CD1c-positive myeloid dendritic cell (primary cell): ENCODE measurements around the gene TOMM20L.
A peak's percentile ranks its signal among the peaks of the same experiment; 100 is the strongest.
"Not testable (repeated sequence)": the region's sequence is repeated elsewhere in the genome, so short reads cannot be mapped to it uniquely, and the experiment has no call there.

ENCODE experiments used
- DNase-seq: peaks from one replicate; pipeline ENCODE4 v3.0.0-alpha.2; 2016; ENCODE audit errors: extremely low spot score

TOMM20L gene

DNA sequence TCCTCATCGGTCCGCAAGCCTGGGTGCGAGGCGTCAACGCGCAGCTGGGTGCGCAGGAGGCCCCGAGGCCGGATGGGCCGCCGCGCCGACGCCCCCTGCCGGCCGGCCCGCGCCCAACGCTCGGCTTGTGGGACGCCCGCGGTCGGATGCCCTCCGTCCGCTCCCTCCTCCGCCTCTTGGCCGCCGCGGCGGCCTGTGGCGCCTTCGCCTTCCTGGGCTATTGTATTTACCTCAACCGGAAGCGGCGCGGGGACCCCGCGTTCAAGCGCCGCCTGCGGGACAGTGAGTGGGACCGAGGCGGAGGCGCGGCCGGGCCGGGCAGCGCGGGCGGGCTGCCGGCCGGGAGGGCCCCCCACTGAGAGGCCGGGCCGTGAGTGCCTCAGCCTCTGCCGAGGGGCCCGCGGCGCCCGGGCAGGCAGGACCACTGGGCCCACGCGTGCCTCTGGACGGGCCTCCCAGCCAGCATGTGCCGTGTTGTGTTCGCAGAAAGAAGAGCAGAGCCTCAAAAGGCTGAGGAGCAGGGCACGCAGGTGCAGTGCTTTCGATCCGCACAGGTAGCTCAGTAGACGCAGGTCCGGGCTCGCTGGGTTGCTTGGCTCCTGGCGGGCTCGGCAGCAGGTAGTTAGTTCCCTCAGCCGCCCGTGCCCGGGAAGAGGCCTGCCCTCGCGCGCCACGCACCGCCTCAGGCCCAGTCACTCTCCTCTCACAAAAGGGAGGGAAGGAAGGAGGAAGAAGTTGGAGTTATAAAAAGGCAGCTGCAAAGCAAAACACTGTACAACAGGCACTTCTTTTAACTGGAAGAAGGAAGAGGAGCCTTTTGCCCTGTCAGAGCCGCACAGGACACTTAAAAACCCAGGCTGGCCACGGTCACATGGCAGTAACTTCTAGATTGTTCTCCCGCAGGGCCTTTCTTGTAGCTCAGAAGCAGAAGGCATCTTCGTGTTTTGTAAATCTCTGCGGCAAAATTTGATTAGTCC is at the start of gene TOMM20L:
TOMM20L (plus strand) TSS at position 119 of the 977 bp plus-strand sequence; CDS start at position 147, 28 bp downstream.
- peak; percentile 83 for DNase-seq

DNA sequence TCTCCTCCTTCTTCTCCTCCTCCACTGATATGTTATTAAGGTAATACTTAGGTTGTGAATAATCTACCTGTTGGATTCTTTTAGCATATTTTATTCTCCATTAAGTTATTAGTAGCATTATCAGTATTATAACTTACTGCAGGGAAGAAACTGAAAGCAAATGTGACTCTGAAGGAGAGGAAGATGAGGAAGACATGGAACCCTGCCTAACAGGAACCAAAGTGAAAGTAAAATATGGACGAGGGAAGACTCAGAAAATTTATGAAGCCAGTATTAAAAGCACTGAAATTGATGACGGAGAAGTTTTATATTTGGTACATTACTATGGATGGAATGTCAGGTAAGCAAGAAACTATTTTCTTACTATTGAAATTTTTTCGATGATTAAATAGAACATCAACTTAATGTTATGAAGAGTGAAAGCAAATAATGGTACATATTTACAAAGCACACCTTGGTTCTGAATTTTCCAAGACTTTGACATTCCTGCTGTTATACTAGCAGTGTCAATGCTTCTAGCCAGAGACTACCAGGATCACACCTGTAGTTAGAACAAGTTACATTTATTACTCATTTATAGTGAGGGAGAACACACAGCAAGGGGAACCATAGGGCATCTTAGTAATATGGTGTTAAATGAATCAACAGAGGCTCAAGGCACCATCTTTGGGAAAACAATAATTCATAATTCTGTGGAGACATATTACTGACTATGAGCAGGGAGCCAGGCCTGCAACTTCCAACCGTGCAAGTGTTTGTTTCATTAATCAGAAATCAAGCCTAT is 42.0 kb upstream of the TOMM20L start:
- no peak for DNase-seq

GRCh38 chr14:58354808-58355207 is 40.9 kb upstream of the TOMM20L start:
- DNase-seq, result no peak

DNA sequence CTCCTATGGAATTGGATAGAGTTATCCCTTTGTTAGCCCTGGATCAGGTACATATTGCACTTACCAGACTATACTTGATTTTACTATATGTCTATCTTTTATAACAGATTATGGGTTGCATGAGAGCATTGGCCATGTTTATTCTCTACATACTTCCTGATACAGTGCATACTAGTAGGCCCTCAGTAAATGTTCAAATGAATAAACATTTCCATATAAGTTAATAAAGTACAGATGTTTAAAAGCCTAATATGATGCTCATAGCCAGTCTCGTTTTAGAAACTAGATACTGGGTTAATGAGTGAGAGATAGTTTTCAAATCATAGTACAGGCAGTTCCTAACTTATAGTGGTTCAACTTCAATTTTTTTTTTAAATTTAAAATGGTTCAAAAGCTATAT is 39.5 kb upstream of the TOMM20L start:
- DNase-seq, result no peak

- not testable (repeated sequence) for DNase-seq
Measured at GRCh38 chr14:58362272-58362671, 33.5 kb upstream of the TOMM20L start.

- DNase-seq, result peak; percentile 8
Measured at GRCh38 chr14:58362798-58363412, 32.8 kb upstream of the TOMM20L start.

DNA sequence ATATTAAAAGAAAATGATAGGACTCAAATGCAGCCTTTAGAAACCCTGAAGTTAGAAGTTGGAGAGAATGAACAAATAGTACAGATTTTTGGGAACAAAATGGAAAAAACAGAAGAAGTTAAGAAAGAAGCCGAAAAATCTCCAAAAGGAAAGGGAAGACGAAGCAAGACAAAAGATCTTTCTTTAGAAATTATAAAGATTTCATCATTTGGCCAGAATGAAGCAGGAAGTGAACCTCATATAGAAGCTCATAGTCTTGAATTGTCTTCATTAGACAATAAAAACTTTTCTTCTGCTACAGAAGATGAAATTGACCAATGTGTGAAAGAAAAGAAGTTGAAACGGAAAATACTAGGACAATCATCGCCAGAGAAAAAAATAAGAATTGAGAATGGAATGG is 31.4 kb upstream of the TOMM20L start:
- DNase-seq, result no peak

DNA sequence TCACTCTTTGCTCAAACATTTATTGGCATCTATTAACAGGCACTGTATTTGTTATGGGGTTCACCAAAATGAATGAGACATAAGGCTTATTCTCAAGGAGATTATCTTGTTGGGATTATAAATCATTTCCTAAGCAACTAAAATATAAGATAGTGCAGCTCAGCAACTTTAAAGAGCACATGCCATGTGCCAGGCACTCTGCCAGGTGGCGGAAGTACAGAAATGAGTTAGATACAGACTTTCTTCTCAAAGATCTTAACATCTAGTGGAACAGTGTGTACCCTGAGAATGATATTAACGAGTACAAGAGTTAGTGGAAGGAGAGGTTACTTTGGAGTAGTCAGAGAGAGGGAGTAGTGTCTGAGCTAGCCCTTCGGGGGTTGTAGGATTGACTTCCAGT is 28.4 kb upstream of the TOMM20L start:
- DNase-seq, result no peak

GRCh38 chr14:58368956-58369355 is 26.8 kb upstream of the TOMM20L start:
- DNase-seq, result no peak

- DNase-seq, result no peak
Measured at GRCh38 chr14:58376791-58377190, 18.9 kb upstream of the TOMM20L start.

DNA sequence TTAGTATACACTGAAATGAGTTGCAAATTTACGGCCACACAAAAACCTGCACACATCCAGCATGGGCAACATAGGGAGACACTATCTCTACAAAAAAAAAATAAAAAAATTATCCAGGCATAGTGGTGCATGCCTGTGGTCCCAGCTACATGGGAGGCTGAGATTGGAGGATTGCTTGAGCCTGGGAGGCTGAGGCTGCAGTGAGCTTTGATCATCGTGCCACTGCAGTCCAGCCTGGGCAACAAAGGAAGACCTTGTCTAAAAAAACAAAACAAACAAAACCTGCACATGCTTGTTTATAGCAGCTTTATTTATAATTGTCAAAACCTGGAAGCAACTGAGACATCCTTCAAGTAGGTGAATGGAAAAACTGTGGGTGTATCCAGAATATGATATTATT is 4.9 kb upstream of the TOMM20L start:
- DNase-seq, result no peak

DNA sequence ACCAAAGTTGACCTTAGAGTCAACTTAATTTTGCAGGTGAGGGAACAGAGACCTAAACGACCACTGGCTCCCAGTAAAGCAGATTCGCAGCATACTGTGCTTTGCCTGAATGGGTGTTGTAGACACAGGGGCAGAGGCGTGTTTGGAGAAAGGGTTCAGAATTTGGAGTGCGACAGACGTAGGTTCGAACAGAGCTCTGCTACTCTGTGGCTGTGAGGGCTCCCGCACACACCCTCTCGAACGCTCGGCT is 243 bp upstream of the TOMM20L start:
- DNase-seq, result no peak

DNA sequence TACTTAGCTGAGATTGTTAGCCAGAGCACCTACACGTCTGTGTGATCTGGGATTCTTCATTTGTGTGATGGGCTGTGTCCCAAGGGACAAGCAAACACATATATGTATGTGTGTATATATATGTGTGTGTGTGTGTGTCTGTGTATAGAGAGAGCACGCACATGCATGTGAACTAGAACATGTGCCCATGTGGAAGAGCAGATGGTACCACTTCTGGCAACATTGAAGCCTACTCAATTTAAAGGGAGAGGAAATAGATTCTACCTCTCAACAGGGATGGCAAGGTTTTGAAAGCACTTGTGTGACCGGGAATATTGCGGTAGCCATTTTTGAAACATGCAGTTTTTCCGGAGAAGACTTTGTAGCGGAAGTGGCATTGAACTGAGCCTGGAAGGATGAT is 1.4 kb downstream of the TOMM20L start:
- no peak for DNase-seq

- DNase-seq, result no peak
Measured at GRCh38 chr14:58398495-58398894, 2.8 kb downstream of the TOMM20L start.

DNA sequence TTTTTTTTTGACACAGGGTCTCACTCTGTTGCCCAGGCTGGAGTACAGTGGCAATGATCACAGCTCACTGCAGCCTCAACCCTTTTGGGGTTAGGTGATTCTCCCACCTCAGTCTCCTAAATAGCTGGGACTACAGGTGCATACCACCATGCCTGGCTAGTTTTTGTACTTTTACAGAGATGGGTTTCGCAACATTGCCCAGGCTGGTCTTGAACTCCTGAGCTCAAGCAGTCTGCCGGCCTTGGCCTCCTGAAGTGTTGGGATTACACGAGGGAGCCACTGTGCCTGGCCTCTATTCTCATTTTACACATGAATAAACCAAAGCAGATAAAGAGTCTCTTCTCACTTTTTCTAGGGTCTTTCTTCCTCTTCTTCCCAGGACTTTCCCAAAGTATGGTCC is 3.2 kb downstream of the TOMM20L start:
- DNase-seq, result no peak

DNA sequence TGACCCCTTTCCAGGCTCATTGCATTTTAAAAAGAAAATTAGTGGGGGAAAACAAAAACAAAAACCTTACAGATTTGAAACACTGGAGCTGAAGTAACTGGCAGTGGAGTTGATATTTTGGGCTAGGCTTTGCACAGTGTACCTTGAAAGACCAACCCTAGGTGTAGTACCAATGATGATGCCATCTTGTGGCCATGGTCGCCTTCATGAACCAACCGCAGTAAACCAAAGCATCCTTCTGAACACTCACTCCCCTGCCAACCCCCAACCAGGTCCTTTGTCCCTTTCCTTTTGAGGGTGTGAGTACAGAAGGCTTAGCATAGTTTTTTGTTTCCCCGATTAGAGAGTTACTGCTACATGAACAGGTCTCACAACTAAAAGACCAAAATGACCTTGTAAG is 5.9 kb downstream of the TOMM20L start:
- DNase-seq, result no peak

- no peak for DNase-seq
Measured at GRCh38 chr14:58408681-58409215, 13.0 kb downstream of the TOMM20L start.

GRCh38 chr14:58414845-58415244 is 19.1 kb downstream of the TOMM20L start:
- no peak for DNase-seq

GRCh38 chr14:58415636-58416547 is 20.2 kb downstream of the TOMM20L start:
- no peak for DNase-seq

- DNase-seq, result not testable (repeated sequence)
Measured at GRCh38 chr14:58416934-58417333, 21.2 kb downstream of the TOMM20L start.

DNA sequence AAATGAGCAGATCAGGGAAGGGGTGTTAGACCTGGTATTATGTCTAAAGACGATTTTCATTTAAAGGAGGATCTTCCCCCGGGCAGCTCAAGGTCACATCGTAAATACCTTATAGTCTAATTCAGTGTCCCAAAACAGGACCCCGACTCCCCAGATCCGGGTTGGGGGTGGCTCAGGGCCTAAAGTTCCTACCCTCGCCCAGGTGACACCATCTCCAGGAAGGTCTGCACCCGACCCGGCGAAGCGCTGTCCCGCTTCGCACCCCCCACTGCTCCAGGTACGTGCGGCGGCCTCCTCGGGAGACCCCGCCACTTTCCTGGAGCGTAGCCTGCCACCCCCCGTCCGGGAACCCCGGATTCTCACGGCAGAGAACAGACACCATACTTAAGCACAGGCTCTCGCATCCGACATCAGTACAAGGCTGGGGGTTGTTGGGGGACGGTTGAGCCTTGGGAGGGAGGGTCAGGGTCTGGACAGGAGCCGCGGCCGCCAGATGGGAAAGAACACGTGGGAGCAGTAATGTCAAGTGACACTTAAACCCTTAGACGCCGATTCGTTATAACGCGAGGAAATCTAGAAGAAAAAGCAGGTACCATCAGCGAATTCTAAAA is 31.0 kb downstream of the TOMM20L start:
- peak; percentile 64 for DNase-seq
